ENCODE measurements around the gene CCNQ.
"Not testable (repeated sequence)": the region's sequence is repeated elsewhere in the genome, so short reads cannot be mapped to it uniquely, and the experiment has no call there.

The CCNQ gene

DNA sequence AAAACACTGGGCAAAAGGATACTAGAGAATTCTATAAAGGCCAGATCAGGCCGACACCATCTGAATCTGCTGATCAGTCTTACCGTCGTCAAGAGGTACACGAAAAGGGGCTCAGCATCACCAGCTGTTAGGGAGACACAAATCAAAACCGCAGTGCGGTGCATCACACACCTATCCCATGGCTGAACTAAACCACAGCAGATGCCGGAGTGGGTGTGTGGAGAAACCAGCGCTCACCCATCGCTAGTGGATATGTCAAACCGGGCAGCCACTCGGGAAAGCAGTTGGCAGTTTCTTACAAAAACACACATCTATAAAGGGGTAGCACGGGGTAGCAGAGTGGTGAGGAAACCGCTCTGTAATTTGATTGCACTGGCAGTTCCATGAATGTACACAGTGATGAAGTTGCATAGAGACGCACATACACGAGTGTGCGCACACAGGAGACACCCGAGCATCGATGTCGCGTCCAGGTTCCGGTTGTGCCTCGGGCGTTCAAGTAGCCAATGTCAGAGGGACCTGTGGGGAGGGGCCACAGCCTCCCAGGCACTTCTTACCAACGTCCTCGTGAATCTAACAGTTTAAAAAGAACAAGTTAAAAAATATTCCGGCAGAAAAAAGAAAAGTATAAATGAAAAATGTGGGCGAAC lies 23.1 kb upstream of the CCNQ start:
- no peak for DNase-seq

DNA sequence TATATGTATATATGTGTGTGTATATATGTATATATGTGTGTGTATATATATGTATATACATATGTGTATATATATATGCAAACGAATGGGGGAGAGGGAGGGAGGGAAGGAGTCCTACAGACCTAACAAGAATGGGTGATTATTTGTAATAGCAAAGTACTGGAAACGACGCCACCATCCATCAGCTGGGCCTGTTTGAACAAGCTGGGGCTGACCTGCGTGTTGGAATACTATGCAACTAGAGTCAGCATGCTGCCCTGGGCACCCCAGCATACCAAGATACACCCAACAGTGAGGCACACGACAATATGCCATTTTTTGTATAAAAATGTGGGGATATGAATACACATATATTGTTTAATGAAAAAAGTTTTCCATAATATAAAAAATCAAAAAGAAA lies 21.6 kb upstream of the CCNQ start:
- no peak for DNase-seq

DNA sequence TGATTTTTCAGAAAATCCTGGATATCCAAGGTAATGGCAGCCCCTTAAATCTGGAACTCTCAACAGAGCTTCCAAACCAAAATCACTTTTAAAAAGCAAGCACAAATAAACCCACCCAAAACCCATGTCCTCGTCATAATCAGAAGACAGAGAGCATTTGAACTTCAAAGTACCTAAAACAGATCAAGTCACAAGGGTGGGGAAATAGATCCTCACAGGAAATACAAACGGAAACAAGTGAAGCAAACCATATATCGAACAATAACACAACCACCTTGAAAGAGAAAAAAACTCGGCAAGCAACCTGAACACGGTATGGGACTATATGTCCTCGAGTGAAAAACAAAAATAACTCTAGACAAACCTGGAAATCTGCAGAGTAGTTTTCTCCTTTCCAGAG lies 15.9 kb upstream of the CCNQ start:
- no peak for DNase-seq

DNA sequence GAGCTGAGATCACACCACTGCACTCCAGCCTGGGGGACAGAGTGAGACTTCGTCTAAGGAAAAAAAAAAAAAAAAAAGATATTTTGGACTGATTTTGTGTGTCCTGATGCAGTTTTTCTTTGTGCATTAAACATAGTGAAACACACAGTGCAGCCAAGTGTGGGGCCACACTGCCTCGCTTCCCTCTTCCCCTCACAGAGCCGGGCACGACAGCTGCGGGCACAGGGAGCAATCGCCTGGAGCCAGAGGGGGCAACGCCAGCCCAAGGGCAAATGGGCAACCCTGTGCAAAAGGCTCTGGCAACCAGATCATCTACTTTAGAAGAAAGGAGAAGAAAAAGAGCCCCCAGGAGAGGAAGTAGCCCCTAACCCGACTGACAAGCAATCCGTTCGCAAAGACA lies 13.5 kb upstream of the CCNQ start:
- DNase-seq: no peak

DNA sequence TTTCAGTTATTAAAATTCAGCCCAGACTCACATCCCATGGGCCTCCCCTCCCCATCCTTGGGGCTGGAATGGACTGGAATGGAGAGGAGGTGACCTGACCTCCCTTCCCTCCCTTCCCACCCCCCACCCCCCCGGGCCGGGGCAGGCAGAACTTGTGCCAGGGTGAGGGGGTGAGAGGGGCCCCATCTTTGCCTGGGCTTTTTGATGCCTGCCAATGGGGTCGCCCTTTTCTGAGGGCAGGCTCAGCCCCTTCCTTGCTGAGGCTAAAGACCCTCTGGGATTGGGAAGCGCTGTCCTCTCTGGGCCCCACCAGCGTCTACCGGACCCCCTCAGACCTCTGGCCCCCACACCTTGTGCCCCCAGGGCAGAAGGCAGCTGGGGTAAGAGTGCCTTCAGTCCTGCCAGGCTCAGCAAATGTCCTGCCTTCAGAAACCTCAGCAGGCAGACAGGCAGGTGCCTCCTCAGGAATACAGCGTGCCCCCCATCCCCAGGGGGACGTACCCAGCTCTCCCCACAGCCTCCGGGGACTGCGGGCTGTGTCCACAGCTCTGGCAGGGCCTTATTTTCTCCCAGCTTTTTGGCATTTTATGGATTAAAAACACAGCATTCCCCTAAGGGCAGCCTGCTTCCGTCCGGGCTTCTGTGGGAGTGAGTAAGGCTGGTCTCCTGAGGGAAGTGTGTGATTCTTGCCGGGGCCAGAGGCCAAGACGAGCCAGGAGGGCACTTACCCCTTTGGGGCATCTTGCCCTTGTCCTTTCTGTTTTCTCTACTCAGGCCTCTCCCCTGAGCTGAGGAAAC lies 12.6 kb upstream of the CCNQ start:
- DNase-seq: no peak

- DNase-seq: no peak
Measured at GRCh38 chrX:153610836-153611213, 11.9 kb upstream of the CCNQ start.

- peak; percentile 72 for DNase-seq
Measured at GRCh38 chrX:153609917-153610835, 11.2 kb upstream of the CCNQ start.

- DNase-seq: no peak
Measured at GRCh38 chrX:153608806-153609205, 9.9 kb upstream of the CCNQ start.

- no peak for DNase-seq
Measured at GRCh38 chrX:153608376-153608775, 9.4 kb upstream of the CCNQ start.

GRCh38 chrX:153606503-153606902 lies 7.6 kb upstream of the CCNQ start:
- no peak for DNase-seq

DNA sequence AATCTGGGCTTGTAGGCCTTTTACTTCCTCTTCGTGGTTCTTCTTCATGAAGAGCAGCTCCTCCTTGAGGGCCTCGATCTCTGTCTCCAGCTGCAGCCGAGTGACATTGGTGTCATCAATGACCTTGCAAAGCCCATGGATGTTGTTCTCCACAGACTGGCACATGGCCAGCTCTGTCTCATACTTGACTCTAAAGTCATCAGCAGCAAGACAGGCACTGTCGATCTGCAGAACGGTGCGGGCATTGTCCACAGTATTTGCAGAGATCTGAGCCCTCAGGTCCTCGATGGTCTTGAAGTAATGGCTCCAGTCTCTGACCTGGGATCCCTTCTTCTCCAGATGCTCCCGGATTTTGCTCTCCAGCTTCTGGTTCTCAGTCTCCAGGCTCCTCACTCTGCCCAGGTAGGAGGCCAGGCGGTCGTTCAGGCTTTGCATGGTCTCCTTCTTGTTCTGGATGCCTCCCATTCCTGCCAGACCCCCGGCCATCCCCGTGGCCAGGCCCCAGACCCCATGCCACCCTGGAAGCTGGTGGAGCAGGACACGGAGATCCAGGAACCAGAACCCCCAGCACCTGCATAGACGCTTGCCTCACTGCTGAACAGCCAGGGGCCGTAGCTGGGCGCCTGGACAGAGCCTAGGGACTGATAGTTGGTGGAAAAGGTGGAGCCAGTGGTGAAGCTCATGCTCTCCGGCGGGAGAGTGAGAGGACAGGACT lies 5.9 kb upstream of the CCNQ start:
- DNase-seq: not testable (repeated sequence)

DNA sequence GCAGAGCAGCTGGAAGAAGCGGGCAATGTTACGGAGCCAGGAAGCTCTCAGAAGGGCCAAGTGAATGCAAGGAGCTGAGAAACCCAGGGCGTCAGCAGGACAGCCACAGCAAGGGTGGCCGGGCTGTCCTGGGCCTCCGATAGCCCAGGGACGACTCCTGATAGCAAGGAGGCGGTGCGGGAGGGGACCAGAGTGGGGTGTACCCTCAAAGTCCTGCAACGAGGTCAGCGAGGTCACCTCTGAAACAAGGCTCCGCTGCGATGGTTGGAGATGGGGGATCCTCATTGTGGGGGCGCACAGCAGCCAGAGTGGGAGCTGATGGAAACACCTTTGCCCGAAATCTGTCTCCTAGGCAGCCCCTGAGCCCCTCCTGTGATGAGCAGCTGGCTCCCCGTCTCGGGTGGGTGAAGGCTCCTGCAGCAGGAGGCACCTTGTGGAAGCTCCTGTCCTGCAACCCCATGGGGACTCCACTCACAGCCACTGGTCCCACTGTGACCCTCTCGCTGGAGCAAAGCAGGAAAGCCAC lies 4.3 kb upstream of the CCNQ start:
- no peak for DNase-seq

DNA sequence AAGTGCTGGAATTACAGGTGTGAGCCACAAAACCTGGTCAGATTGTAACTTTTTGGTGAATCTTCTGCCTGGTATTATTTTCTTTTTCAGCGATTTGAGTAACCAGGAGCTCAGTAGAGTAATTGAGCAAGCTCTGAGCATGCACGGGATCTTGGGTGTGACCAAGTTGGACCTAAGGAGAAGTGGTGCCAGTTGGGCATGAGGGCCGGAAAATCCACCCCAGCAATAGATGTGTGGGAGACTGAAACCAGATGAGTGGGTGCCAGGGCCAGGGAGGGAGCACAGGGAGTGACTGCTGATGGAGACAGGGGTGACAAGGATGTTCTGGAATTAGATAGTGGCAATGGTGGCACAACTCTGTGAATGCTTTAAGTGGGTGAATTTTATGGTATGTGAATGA lies 3.7 kb upstream of the CCNQ start:
- no peak for DNase-seq

DNA sequence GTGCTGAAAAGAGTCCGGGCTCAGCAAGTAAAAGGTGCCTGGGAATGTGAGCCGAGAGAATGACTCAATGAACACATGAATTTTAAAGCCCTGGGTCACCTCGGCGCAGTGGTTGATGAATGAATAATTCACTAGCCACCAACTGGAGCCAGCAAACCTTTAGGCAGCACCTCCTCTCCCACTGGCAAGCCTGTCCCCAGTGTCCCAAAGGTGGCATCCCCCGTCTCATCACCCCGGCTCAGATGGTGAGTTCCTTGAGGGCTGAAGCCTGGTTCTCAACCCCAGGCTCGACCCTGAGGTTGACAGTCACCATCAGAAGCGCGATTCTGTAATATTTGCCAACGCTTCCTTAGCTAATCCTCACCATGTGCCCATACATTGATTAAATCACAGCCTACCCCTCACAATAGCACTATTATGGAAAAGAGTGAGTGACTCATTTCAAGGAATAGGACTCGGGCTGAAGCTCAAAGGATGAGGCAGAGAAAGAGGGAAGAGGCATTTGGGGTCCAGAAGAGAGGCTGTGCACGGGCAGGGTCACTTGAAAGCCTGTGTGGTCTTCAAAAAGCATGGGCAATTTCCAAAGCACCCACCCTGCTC lies 2.7 kb upstream of the CCNQ start:
- no peak for DNase-seq

DNA sequence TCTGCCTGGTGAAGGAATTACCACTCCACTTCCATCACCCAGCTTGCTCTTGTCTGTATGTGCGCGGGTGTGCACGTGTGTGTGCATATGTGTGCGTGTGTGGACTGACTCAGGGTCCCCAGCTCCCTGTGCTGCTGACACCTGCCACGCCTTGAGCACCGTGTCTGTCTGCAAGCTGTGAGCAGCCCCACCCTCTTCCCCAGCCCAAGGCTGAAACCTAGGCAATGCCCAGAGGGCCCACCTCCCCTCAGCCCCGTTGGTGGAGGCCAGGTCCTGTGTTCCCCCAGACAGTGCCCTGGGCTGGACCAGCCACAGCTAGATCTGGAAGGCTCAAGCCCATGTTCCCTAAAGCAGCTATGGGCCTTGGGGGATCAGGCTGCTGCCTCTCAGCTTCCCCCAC lies 2.0 kb upstream of the CCNQ start:
- DNase-seq: no peak

GRCh38 chrX:153600032-153600373 lies 1.1 kb upstream of the CCNQ start:
- no peak for DNase-seq

DNA sequence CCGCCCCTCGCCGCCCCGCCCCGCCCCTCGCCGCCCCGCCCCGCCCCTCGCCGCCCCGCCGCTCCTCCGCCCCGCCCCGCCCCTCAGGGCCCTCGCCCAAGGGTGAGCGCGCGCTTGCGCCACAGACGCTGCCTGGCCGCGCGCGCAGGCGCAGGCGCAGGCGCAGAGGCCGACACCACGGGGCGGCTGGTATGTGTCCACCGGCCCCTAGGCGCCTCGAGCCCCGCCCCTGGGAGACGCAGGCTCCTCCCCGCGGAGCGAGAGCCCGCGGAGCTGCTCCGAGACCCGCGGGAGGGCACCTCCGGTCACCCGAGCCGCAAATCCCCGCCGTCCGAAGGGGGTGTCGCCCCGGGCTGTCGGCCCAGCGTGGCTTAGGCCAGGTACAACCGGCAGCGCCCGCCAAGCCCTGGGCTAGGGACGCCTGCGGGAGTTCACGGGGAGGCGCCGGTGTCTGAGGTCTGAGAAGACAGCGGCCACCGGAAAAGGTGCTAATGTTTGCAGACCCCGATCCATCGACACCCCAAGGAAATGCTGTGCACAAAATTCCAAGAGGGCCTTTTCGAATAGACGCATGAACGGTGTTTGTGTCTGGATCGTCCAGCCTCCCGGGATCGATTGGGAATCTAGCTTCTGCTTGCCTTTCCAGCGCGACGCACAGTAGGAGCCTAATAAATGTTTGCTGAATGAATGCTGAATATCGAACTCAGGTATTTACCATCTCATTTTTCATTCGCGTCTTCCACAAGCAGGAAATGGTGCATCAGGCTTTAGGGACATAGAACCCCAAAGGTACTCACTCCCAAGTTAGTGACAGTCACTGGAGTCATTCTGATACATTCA lies 473 bp upstream of the CCNQ start:
- DNase-seq: peak; percentile 91

GRCh38 chrX:153596981-153597750 lies 1.8 kb downstream of the CCNQ start:
- no peak for DNase-seq

- DNase-seq: no peak
Measured at GRCh38 chrX:153595859-153596857, 2.8 kb downstream of the CCNQ start.

Data from CD4-positive, alpha-beta T cell treated with Interferon gamma for 1 hour (primary cell).